SK-N-SH (cell line): ENCODE results near the gene HSPB2.

ENCODE experiments used
- CHD2 ChIP-seq: fragments of 150-350 bp; IDR thresholded peaks from 2 replicates; pipeline ENCODE4 v1.6.1; 2018; ENCODE audit warnings: low read length; ENCODE audit not compliant: partially characterized antibody
- ELF1 ChIP-seq: IDR thresholded peaks from 2 replicates; pipeline ENCODE4 v1.4.0; 2012
- EP300 ChIP-seq, 2 experiments: IDR thresholded peaks; 2 replicates each; pipeline versions ENCODE4 v1.4.0 to v1.6.1; 2012; ENCODE audit warnings: borderline replicate concordance in 1 of 2, low read depth in 1 of 2, low read length in 1 of 2
- EZH2phosphoT487 ChIP-seq: fragments of 200-600 bp; sonication (generic); IDR thresholded peaks from 2 replicates; pipeline ENCODE4 v1.6.1; 2017; ENCODE audit warnings: low read depth, mixed run types, mild to moderate bottlenecking, antibody characterized with exemption, moderate library complexity, borderline replicate concordance
- FOXJ3 ChIP-seq: sonication (generic); formaldehyde crosslinking; IDR thresholded peaks from 2 replicates; pipeline ENCODE4 v1.5.1; 2020; ENCODE audit warnings: mild to moderate bottlenecking, missing genetic modification reagents
- FOXM1 ChIP-seq: IDR thresholded peaks from 2 replicates; pipeline ENCODE4 v1.4.0; 2012; ENCODE audit warnings: low read depth, mild to moderate bottlenecking
- GATA2 ChIP-seq: sonication (generic); formaldehyde crosslinking; IDR thresholded peaks from 2 replicates; pipeline ENCODE4 v1.5.0; 2020; ENCODE audit warnings: mild to moderate bottlenecking, missing genetic modification reagents
- RFX5 ChIP-seq: IDR thresholded peaks from 2 replicates; pipeline ENCODE4 v1.6.1; 2012; ENCODE audit warnings: mild to moderate bottlenecking, improper control_type of control experiment, low read length
- TCF12 ChIP-seq: IDR thresholded peaks from 2 replicates; pipeline ENCODE4 v1.4.0; 2012
- TF ChIP-seq, protein P1 (sequence below): fragments of 200-600 bp; sonication (generic); IDR thresholded peaks from 2 replicates; pipeline ENCODE4 v1.6.1; 2017; ENCODE audit warnings: antibody characterized with exemption, mild to moderate bottlenecking, moderate library complexity
- TF ChIP-seq, protein P2 (sequence below): IDR thresholded peaks from 2 replicates; pipeline ENCODE4 v1.6.1; 2012; ENCODE audit warnings: mild to moderate bottlenecking, low read depth, low read length, moderate library complexity
- TF ChIP-seq, protein P3 (sequence below): IDR thresholded peaks from 2 replicates; pipeline ENCODE4 v1.4.0; 2012; ENCODE audit warnings: low read depth, borderline replicate concordance

DNA sequence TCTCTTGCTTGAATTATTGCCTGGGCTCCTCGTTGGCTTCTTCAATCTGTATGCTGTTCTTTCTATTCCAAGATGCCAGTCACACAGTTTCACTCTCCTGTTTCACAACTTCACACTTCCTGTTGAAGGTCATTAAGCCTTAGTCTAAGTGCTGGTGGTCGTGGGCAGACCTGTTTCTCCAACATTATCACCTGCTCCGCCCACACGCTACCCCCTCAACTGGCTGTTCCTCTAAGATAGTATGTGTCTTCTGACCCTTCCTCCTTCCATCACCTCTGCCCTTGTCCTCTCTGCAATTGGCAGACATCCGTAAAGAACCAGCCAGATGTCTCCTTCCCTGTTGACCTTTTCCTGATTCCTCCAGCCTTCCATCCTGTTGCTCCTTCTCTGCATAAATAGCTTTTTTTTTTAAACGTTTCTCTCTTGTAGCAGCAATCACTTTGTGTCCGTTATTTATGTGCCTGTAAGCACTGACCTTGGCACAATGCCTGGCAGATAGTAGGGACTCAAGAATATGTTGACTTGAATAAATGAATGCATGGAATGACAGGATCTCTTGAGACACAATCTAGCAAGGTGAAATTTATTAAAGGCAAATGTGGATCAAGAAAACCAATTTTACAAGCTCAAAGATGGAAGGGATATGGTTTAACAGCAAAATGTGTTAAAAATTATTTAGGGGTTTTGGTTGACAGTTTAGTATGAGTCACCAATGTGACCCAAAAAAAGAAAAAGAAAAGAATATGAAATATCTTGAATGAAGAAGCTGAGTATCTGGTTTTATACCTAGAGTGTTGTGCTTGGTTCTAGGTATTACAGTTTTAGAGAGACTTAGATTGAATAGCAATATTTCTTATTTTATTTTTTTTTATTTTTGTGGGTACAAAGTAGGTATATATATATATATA is 37.2 kb downstream of the HSPB2 start:
- TF ChIP-seq EP300 (IDR thresholded peaks at IDR 0.05; ENCODE audit: borderline replicate concordance in 1 of 2, low read depth in 1 of 2, low read length in 1 of 2) (no peak), TCF12 (no peak), RFX5 (no peak), ELF1 (no peak), EZH2phosphoT487 (no peak), FOXJ3 (CRISPR knock-in tag) (no peak), FOXM1 (no peak), CHD2 (no peak), GATA2 (CRISPR knock-in tag) (no peak)
- TF ChIP-seq, protein P1, sequence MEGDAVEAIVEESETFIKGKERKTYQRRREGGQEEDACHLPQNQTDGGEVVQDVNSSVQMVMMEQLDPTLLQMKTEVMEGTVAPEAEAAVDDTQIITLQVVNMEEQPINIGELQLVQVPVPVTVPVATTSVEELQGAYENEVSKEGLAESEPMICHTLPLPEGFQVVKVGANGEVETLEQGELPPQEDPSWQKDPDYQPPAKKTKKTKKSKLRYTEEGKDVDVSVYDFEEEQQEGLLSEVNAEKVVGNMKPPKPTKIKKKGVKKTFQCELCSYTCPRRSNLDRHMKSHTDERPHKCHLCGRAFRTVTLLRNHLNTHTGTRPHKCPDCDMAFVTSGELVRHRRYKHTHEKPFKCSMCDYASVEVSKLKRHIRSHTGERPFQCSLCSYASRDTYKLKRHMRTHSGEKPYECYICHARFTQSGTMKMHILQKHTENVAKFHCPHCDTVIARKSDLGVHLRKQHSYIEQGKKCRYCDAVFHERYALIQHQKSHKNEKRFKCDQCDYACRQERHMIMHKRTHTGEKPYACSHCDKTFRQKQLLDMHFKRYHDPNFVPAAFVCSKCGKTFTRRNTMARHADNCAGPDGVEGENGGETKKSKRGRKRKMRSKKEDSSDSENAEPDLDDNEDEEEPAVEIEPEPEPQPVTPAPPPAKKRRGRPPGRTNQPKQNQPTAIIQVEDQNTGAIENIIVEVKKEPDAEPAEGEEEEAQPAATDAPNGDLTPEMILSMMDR: no peak
- TF ChIP-seq, protein P2, sequence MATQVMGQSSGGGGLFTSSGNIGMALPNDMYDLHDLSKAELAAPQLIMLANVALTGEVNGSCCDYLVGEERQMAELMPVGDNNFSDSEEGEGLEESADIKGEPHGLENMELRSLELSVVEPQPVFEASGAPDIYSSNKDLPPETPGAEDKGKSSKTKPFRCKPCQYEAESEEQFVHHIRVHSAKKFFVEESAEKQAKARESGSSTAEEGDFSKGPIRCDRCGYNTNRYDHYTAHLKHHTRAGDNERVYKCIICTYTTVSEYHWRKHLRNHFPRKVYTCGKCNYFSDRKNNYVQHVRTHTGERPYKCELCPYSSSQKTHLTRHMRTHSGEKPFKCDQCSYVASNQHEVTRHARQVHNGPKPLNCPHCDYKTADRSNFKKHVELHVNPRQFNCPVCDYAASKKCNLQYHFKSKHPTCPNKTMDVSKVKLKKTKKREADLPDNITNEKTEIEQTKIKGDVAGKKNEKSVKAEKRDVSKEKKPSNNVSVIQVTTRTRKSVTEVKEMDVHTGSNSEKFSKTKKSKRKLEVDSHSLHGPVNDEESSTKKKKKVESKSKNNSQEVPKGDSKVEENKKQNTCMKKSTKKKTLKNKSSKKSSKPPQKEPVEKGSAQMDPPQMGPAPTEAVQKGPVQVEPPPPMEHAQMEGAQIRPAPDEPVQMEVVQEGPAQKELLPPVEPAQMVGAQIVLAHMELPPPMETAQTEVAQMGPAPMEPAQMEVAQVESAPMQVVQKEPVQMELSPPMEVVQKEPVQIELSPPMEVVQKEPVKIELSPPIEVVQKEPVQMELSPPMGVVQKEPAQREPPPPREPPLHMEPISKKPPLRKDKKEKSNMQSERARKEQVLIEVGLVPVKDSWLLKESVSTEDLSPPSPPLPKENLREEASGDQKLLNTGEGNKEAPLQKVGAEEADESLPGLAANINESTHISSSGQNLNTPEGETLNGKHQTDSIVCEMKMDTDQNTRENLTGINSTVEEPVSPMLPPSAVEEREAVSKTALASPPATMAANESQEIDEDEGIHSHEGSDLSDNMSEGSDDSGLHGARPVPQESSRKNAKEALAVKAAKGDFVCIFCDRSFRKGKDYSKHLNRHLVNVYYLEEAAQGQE: no peak
- TF ChIP-seq, protein P3, sequence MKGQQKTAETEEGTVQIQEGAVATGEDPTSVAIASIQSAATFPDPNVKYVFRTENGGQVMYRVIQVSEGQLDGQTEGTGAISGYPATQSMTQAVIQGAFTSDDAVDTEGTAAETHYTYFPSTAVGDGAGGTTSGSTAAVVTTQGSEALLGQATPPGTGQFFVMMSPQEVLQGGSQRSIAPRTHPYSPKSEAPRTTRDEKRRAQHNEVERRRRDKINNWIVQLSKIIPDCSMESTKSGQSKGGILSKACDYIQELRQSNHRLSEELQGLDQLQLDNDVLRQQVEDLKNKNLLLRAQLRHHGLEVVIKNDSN: no peak
